HepG2 (cell line): Measurements from ENCODE around the gene PLD6. TPM values are rescaled to one million over a fixed set of nuclear protein-coding genes. Genes with fewer than 3 reads are reported as not detected.

Source experiments
- HIVEP1 ChIP-seq: sonication (generic); formaldehyde crosslinking; IDR thresholded peaks from 2 replicates; pipeline ENCODE4 v1.4.0; 2020; ENCODE audit warnings: mild to moderate bottlenecking, missing genetic modification reagents
- MAFG ChIP-seq: sonication (generic); formaldehyde crosslinking; IDR thresholded peaks from 2 replicates; pipeline ENCODE4 v1.5.1; 2020; ENCODE audit warnings: mild to moderate bottlenecking, missing genetic modification reagents
- MED1 ChIP-seq: sonication (generic); formaldehyde crosslinking; IDR thresholded peaks from 2 replicates; pipeline ENCODE4 v1.4.0; 2020; ENCODE audit warnings: missing genetic modification reagents
- MLLT10 ChIP-seq: sonication (generic); formaldehyde crosslinking; IDR thresholded peaks from 2 replicates; pipeline ENCODE4 v1.4.0; 2020; ENCODE audit warnings: missing genetic modification reagents
- MZF1 ChIP-seq: sonication (generic); formaldehyde crosslinking; IDR thresholded peaks from 2 replicates; pipeline ENCODE4 v1.8.1; 2023; ENCODE audit warnings: mild to moderate bottlenecking, missing genetic modification reagents, borderline replicate concordance
- NFE2 ChIP-seq: sonication (generic); formaldehyde crosslinking; IDR thresholded peaks from 2 replicates; pipeline ENCODE4 v1.4.0; 2020; ENCODE audit warnings: missing genetic modification reagents
- NFYC ChIP-seq: IDR thresholded peaks from 2 replicates; pipeline ENCODE4 v1.6.1; 2016; ENCODE audit warnings: missing genetic modification reagents, missing compliant biosample characterization
- POLR2AphosphoS2 ChIP-seq: IDR thresholded peaks from 2 replicates; pipeline ENCODE4 v1.6.1; 2011; ENCODE audit warnings: low read depth, low read length, improper control_type of control experiment
- REXO4 ChIP-seq: sonication (generic); formaldehyde crosslinking; IDR thresholded peaks from 2 replicates; pipeline ENCODE4 v1.8.0; 2022; ENCODE audit warnings: missing genetic modification reagents, mild to moderate bottlenecking, borderline replicate concordance
- SKI ChIP-seq: fragments of 450-650 bp; IDR thresholded peaks from one replicate; pipeline ENCODE4 v1.6.1; 2018; ENCODE audit warnings: mild to moderate bottlenecking; ENCODE audit not compliant: partially characterized antibody
- SMC3 ChIP-seq: IDR thresholded peaks from 2 replicates; pipeline ENCODE4 v1.6.1; 2011; ENCODE audit warnings: low read length, improper control_type of control experiment
- ZMAT3 ChIP-seq: sonication (generic); formaldehyde crosslinking; conservative IDR thresholded peaks from 2 replicates; pipeline ENCODE4 v1.7.0; 2021; ENCODE audit warnings: missing genetic modification reagents
- ZNF143 ChIP-seq: sonication (generic); formaldehyde crosslinking; IDR thresholded peaks from 2 replicates; pipeline ENCODE4 v1.4.0; 2020; ENCODE audit warnings: missing genetic modification reagents
- ZNF251 ChIP-seq: sonication (generic); formaldehyde crosslinking; IDR thresholded peaks from 2 replicates; pipeline ENCODE4 v1.9.0; 2021; ENCODE audit warnings: mild to moderate bottlenecking, missing genetic modification reagents
- ZNF326 ChIP-seq: sonication (generic); formaldehyde crosslinking; IDR thresholded peaks from 2 replicates; pipeline ENCODE4 v1.4.0; 2020; ENCODE audit warnings: missing genetic modification reagents, borderline replicate concordance
- ZNF354B ChIP-seq: sonication (generic); formaldehyde crosslinking; IDR thresholded peaks from 2 replicates; pipeline ENCODE4 v1.8.0; 2022; ENCODE audit warnings: mild to moderate bottlenecking, missing genetic modification reagents
- ZNF782 ChIP-seq: sonication (generic); formaldehyde crosslinking; IDR thresholded peaks from 2 replicates; pipeline ENCODE4 v1.4.0; 2020; ENCODE audit warnings: missing genetic modification reagents, mild to moderate bottlenecking, borderline replicate concordance
- polyA plus RNA-seq, 8 experiments: library from polyadenylated mRNA; depleted of rRNA in 3 of 8; stranded (reverse) in 7 of 8; unstranded in 1 of 8; fragments of >200 nt; fragmentation: Illumina TruSeq in 4 of 8; extraction: Trizol in 4 of 8; gene quantifications; 2 replicates each; pipeline versions ENCODE4 v1.2.1 to v1.2.3, GENCODE V29; 2011 to 2016; ENCODE audit warnings: low read depth in 4 of 8, missing spikeins in 1 of 8, mixed read lengths in 1 of 8; ENCODE audit not compliant: insufficient read depth in 1 of 8
- total RNA-seq, 5 experiments: library from RNA; depleted of rRNA; stranded (reverse); fragments of >200 nt; fragmentation: Illumina TruSeq; extraction: Trizol; gene quantifications; 2 replicates each; pipeline ENCODE4 v1.2.3, GENCODE V29; 2016; ENCODE audit warnings: low read depth in 1 of 5
- TF ChIP-seq, protein P1 (sequence below): IDR thresholded peaks from 2 replicates; pipeline ENCODE4 v1.6.1; 2012; ENCODE audit warnings: inconsistent platforms
- TF ChIP-seq, protein P2 (sequence below): sonication (generic); formaldehyde crosslinking; IDR thresholded peaks from 2 replicates; pipeline ENCODE4 v1.5.0; 2020; ENCODE audit warnings: mild to moderate bottlenecking, missing genetic modification reagents
- TF ChIP-seq, protein P3 (sequence below): sonication (generic); formaldehyde crosslinking; IDR thresholded peaks from 2 replicates; pipeline ENCODE4 v1.5.0; 2020; ENCODE audit warnings: missing genetic modification reagents, mild to moderate bottlenecking, borderline replicate concordance
- TF ChIP-seq, protein P4 (sequence below): sonication (generic); formaldehyde crosslinking; IDR thresholded peaks from 2 replicates; pipeline ENCODE4 v1.4.0; 2020; ENCODE audit warnings: missing genetic modification reagents
- TF ChIP-seq, protein P5 (sequence below): sonication (generic); formaldehyde crosslinking; IDR thresholded peaks from 2 replicates; pipeline ENCODE4 v1.4.0; 2020; ENCODE audit warnings: missing genetic modification reagents

Gene PLD6
- total and polyA plus RNA-seq, 2 of the 13 experiments (the other 11 are each of a cell fraction or from before 2014, with no cell fraction given): 5.2 to 11.4 TPM

DNA sequence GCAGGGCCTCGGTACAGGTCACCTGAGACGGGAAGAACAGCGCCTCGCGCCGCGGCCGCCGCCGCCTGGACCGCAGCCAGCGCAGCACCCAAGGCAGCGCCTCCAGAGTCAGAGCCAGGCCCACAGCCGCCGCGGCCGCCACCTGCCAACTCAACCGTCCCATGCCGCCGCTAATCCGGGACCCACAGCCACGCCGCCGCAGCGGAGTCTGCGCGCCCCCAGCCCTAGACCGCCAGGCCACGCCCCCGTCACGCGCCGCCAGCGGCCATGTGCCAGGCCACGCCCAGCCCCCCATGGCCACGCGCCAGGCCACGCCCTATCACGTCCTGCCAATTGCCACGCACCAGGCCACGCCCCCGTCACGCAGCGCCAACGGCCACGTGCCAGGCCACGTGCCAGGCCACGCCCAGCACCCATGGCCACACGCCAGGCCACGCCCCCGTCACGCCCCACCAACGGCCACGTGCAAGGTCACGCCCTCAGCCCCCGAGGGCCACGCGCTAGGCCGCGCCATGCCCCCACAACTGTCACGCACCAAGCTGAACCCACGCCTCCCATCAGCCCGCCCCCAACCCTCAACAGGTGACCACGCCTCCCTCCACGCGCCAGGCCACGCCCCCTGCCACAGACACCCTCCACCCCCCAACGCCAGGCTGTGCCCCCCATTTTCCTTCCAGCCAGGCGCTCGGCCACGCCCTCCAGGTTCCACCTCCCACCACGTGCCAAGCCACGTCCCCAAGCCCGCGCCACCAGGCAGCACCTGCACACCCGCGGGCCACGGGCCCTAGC is at the start of gene PLD6 (continued):
- TF ChIP-seq ZMAT3 (CRISPR knock-in tag) (peak; percentile 98), MAFG (CRISPR knock-in tag) (0 out of 2 replicates have a peak, but pooled peaks have one; percentile 12), POLR2AphosphoS2 (no peak), ZNF782 (CRISPR knock-in tag) (peak; percentile 76), NFYC (CRISPR knock-in tag) (peak; percentile 57), ZNF143 (peak; percentile 53), NFE2 (CRISPR knock-in tag) (no peak), MLLT10 (CRISPR knock-in tag) (no peak), ZNF326 (CRISPR knock-in tag) (no peak), SMC3 (no peak), HIVEP1 (peak; percentile 80), ZNF251 (CRISPR knock-in tag) (no peak), MED1 (CRISPR knock-in tag) (peak; percentile 55), SKI (peak; percentile 26), ZNF354B (CRISPR knock-in tag) (peak; percentile 21; the same call in 1 of the 2 replicates), REXO4 (CRISPR knock-in tag) (peak; percentile 94), MZF1 (no peak)
- TF ChIP-seq, protein P1, sequence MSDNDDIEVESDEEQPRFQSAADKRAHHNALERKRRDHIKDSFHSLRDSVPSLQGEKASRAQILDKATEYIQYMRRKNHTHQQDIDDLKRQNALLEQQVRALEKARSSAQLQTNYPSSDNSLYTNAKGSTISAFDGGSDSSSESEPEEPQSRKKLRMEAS: peak; percentile 100
- TF ChIP-seq, protein P2, sequence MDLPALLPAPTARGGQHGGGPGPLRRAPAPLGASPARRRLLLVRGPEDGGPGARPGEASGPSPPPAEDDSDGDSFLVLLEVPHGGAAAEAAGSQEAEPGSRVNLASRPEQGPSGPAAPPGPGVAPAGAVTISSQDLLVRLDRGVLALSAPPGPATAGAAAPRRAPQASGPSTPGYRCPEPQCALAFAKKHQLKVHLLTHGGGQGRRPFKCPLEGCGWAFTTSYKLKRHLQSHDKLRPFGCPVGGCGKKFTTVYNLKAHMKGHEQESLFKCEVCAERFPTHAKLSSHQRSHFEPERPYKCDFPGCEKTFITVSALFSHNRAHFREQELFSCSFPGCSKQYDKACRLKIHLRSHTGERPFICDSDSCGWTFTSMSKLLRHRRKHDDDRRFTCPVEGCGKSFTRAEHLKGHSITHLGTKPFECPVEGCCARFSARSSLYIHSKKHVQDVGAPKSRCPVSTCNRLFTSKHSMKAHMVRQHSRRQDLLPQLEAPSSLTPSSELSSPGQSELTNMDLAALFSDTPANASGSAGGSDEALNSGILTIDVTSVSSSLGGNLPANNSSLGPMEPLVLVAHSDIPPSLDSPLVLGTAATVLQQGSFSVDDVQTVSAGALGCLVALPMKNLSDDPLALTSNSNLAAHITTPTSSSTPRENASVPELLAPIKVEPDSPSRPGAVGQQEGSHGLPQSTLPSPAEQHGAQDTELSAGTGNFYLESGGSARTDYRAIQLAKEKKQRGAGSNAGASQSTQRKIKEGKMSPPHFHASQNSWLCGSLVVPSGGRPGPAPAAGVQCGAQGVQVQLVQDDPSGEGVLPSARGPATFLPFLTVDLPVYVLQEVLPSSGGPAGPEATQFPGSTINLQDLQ (CRISPR knock-in tag): peak; percentile 82; the same call in 1 of the 2 replicates
- TF ChIP-seq, protein P3, sequence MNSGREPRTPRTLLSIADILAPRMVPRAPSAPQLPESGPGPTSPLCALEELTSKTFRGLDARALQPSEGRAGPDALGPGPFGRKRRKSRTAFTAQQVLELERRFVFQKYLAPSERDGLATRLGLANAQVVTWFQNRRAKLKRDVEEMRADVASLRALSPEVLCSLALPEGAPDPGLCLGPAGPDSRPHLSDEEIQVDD (CRISPR knock-in tag): peak; percentile 98
- TF ChIP-seq, protein P4, sequence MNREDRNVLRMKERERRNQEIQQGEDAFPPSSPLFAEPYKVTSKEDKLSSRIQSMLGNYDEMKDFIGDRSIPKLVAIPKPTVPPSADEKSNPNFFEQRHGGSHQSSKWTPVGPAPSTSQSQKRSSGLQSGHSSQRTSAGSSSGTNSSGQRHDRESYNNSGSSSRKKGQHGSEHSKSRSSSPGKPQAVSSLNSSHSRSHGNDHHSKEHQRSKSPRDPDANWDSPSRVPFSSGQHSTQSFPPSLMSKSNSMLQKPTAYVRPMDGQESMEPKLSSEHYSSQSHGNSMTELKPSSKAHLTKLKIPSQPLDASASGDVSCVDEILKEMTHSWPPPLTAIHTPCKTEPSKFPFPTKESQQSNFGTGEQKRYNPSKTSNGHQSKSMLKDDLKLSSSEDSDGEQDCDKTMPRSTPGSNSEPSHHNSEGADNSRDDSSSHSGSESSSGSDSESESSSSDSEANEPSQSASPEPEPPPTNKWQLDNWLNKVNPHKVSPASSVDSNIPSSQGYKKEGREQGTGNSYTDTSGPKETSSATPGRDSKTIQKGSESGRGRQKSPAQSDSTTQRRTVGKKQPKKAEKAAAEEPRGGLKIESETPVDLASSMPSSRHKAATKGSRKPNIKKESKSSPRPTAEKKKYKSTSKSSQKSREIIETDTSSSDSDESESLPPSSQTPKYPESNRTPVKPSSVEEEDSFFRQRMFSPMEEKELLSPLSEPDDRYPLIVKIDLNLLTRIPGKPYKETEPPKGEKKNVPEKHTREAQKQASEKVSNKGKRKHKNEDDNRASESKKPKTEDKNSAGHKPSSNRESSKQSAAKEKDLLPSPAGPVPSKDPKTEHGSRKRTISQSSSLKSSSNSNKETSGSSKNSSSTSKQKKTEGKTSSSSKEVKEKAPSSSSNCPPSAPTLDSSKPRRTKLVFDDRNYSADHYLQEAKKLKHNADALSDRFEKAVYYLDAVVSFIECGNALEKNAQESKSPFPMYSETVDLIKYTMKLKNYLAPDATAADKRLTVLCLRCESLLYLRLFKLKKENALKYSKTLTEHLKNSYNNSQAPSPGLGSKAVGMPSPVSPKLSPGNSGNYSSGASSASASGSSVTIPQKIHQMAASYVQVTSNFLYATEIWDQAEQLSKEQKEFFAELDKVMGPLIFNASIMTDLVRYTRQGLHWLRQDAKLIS (CRISPR knock-in tag): no peak
- TF ChIP-seq, protein P5, sequence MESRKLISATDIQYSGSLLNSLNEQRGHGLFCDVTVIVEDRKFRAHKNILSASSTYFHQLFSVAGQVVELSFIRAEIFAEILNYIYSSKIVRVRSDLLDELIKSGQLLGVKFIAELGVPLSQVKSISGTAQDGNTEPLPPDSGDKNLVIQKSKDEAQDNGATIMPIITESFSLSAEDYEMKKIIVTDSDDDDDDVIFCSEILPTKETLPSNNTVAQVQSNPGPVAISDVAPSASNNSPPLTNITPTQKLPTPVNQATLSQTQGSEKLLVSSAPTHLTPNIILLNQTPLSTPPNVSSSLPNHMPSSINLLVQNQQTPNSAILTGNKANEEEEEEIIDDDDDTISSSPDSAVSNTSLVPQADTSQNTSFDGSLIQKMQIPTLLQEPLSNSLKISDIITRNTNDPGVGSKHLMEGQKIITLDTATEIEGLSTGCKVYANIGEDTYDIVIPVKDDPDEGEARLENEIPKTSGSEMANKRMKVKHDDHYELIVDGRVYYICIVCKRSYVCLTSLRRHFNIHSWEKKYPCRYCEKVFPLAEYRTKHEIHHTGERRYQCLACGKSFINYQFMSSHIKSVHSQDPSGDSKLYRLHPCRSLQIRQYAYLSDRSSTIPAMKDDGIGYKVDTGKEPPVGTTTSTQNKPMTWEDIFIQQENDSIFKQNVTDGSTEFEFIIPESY (CRISPR knock-in tag): no peak; the same call in 1 of the 2 replicates
